ENCODE results near the gene OR6N2.

Gene OR6N2, protein sequence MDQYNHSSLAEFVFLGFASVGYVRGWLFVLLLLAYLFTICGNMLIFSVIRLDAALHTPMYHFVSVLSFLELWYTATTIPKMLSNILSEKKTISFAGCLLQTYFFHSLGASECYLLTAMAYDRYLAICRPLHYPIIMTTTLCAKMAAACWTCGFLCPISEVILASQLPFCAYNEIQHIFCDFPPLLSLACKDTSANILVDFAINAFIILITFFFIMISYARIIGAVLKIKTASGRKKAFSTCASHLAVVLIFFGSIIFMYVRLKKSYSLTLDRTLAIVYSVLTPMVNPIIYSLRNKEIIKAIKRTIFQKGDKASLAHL

DNA sequence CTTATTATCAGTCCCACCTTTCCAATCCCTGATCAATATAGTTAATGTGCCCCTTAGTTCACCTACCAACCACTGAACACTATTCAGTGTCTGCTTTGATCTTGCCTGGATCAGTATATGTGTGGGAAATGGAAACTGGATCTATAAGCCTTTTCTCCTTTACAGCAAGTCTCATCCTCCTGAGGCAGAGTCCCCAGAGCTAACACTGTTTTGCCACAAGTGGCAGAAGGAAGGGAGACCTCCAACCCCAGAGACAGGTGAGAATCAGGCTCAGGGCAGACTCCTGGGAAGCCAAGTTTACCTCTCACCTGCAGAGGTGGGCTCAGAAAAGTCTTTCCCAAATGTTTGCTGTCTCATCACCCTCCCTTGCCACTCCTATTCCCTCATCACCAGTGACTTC, at the start of gene OR6N2:
TSS of gene OR6N2 (minus strand) at position 101 of the 400 bp plus-strand sequence. CDS start 3,569 bp downstream, outside the sequence.
- DNase-seq: no peak

DNA sequence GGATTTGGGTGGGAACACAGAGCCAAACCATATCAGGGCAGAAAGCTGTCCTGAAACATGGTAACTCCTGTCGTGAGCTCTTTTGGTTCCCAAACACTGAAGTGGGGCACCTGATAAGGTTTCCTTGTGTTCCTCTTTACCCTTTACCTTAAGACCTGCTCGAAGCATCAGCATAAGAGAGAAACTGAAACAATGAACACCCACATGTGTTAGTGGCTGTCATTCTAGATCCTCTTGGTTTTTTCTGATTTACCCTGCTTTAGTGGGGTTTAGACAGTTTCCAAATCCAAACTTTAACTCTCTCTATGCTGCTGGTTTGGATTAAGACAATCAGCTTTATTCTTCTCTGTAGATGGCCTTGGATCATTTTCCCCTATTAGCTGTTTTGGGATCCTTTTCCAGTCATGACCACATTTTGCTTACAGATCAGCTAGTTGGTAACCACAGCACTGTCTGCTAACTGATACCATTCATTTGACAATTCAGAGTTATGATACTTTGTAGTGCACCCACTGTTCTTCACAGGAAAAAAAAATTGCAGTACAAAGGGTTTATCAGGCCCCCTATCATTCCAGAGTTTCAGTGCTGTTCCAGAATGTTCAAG, 49.2 kb upstream of the OR6N2 start:
- DNase-seq: no peak

DNA sequence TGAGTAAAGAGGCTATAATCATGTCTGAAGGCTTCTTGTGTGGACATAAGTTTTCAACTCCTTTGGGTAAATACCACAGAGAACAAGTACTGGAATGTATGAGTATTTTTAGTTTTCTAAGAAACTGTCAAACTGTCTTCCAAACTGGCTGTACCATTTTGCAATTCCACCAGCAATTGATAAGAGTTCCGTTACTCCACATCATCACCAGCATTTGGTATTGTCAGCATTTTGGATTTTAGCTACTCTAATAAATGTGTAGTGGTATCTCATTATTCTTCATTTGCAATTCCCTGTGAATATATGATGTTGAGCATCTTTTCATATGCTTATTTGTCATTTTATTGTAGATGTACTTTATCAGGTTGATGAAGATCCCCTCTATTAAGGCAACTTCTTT, 40.7 kb upstream of the OR6N2 start:
- DNase-seq: no peak

DNA sequence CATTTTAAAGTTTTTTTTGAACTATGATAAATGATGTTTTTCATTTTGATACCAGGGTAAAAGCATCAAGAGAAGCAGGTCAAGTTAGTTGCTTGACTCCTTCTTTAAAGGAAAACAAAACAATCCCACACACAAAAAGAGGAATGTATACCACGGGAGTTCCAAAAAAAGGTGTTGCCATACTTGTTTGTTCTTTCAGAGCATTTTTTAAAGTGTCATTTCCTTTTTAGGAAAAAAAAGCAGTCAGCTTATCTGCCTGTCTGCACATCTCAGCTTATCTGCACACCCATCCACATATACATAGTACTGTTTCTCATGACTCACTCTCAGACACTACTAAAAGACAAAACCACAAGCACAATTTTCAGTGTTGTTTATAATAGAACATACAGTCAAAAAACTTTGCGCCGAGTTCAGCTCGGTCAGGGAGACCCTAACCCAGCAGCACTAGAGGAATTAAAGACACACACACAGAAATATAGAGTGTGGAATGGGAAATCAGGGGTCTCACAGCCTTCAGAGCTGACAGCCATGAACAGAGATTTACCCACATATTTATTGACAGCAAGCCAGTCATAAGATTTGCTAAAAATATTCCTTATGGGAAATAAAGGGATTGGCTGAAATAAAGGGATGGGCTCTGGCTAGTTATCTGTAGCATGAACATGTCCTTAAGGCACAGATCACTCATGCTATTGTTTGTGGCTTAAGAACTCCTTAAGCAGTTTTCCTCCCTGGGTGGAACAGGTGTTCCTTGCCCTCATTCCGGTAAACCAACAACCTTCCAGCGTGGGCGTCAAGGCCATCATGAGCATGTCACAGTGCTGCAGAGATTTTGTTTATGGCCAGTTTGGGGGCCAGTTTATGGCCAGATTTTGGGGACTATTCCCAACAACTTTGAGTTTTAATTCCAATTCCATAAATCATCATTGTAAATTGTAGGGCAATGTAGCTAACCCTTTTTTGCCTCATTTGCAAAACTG, 38.7 kb upstream of the OR6N2 start:
- no peak for DNase-seq

DNA sequence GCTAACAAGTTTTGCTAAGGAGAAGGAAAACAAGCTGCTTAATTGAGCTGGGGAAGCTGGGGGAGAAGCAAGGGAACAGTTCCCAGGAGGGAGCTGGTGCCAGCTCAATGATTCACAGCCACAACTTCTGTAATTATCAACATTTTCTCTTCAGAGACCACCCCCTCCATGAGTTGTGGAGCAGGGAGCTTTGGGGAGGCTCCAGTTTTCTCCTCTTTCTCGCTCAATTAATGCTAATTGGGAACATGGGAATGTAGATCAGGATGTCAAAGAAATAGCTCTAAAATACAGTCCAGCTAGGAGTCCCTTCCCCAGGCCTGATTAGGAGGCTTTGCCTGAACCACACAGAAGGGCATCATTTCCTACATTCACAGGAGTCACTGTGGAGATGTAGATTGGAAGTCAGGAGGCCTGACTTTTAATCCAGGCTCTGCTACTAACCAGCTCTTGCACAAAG, 38.0 kb upstream of the OR6N2 start:
- DNase-seq: no peak

DNA sequence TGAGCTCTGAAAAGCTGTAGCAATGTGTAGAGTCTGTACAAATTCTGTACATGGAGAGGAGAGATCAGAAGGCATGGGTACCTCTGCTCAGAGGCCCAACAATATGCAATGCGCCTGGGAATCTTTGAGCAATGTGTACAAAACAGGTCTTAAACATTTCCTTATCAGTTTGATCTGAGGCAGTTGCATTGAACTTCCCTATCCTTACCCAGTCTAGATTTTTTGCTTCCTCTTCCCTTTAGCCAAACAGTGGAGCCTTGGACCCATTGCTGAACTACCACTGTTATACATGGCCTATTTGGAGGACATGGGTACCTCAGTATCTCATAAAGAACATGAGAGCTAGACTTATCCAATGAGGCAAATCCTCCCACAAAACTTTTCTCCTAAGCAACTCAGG, 37.6 kb upstream of the OR6N2 start:
- no peak for DNase-seq

DNA sequence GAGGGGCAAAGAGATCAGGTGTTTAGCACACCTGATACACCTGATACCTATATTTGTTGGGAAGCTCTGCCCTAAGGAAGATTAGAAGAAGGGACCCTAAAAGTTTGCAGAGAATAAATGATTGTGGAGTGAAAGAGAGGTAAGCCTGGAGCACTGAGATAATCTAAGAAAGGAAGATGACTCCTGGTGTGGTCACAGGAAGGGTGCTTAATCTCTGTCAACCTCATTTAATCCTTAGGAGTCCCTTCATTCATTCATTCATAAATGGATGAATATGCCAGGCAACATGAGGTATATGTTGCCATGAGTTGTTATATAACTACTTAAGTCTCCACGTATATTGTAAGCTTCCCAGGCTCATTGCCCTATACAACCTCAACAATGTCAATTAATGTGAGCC, 34.0 kb upstream of the OR6N2 start:
- DNase-seq: no peak

DNA sequence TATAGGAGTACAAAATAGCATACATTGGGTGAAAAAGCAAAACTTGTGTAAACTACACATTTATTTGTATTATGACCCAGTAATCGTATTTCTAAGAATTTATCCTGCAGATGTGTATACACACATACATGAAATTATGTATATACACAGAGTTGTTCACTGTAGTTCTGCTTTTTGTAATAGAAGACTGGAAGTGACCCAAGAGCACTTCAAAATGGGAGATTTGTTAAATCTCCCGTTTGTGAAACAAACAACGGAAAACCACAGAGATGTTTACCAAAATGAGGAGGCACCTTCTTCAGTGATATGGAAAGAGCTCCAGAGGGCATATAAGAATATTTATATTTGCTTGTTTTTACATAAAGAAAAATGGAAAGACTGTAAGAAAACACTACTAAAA, 32.2 kb upstream of the OR6N2 start:
- no peak for DNase-seq

DNA sequence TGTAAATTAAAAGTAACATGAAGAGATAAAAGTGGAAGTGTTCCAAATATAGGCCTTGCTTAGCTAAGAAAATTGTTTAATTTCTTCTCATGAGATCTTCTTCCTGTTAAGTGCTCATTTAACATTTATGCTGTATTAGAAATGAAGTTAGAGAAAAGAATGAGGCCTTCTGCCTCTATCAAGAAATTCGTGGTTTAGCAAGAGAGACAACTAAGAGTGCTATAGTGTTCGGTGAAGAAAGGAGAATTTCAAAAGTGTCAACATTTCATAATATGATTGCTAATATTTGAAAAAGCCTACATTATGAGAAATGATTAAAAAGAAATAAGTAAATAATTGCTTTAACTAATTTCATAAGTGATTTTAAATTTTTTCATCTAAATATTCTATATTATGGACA, 31.3 kb upstream of the OR6N2 start:
- DNase-seq: no peak

DNA sequence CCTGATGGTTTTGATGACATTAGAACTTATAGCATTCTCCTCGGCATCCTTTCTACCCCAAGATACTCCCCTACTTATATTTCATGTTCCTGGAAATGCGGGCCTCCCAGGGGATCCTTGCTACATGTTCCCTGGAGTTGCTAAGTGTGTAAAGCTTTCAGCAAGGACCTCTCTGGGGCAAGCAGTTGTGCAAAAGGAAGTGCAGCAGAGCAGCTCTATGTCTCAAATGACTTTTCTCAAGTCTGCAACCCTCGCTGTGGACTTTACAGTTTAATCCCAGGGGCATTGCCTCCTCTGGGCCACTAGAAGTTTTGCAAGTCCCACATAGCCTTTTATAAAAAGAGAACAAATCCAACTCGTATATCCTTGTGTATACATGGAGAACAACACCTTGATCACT, 29.3 kb upstream of the OR6N2 start:
- DNase-seq: no peak

DNA sequence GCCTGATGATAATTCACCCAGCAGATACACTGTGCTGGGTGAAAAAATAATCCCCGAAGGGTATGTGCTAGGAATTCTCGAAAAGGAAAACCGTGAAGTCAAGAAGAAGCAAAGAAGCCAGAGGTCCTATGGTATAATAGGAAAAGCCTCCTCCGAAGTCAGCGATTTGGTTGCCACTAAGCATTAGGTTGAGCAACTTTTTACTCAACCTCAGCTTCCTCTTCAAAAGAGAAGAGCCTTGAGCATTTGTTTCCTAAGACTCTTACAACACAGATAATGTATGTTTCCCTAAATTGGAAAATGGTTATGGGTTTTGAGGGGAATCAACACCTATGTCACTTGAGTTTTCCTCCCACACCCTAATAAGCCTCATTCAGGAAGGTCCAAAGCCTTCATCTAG, 28.9 kb upstream of the OR6N2 start:
- DNase-seq: no peak

DNA sequence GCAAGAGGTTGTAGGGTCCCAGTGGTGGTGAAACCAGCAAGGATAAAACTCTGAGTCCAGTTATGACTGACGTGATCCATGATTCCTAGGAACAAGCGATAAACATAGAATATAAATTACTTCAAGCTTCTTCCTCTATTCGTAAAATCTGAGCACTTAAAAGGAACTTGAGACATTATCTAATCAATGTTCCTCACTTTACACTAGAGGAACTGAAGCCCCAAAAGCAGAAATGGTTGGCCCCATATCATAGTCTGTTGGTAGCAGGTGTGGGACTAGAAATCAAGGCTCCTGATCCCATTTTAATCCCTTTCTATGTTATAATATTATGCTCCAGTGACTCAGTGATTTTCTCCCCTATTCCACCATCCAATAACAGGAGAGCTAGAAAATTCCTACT, 28.3 kb upstream of the OR6N2 start:
- DNase-seq: no peak

DNA sequence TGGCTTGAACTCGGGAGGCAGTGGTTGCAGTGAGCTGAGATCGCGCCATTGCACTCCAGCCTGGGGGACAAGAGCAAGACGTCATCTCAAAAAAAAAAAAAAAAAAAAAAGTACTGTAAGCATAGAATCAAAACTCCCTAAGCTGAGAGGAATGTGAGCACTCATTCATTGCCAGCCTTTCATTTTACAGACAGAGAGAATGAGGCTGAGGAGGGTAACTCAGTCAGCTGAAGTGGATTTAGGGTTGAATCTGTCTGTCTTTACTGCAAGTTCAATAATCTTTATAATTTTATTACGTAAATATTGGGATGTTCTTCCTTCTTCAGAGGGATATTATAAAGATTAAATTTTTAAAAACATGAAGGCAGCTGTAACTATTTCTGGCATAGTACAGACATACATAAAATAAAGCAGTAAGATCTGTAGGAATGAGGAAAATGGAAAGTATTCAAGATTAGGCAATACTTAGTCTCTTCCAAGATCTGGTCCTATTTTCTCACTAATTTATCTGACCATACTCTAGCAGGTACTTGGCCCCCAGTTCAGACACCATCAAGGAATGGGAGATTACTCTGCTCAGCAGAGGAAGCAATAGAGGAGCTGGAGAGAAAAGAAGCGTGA, 26.0 kb upstream of the OR6N2 start:
- DNase-seq: no peak

DNA sequence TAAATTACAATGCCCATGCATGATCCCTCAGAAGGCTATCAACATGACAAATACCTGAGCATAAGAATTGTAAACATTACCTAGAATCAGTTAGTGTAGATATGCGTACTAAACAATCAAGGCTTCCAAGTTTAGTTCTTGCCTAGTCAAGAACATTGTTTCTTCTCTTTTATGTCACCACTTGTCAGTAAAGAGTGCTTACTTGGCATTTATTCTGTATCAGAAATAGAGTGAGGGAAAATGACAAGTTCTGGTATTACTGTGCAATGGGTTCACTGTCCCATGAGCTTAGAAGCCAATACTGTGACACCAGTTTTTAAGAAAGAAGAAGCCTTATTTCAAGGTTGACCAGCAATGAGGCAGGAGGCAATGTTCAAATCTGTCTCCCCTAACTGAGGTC, 22.7 kb upstream of the OR6N2 start:
- DNase-seq: no peak

DNA sequence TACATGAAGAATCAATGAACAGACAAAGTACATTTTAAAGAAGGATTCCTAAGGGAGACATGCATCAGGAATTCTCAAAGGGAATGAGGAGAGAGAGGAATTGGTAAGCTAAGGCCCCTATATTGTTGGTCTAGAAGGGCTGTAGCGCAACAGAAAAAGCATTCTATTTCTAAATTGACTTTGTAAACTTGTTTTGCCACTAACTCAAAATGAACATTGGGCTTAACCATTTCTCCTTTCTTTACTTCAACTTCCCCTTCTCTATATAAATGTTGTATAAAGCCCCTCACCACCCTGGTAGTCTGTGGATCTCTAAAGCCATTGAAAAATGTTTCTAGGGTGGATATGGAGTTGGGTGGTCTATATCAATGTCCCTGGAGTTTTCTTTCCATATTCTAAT, 20.4 kb upstream of the OR6N2 start:
- no peak for DNase-seq

DNA sequence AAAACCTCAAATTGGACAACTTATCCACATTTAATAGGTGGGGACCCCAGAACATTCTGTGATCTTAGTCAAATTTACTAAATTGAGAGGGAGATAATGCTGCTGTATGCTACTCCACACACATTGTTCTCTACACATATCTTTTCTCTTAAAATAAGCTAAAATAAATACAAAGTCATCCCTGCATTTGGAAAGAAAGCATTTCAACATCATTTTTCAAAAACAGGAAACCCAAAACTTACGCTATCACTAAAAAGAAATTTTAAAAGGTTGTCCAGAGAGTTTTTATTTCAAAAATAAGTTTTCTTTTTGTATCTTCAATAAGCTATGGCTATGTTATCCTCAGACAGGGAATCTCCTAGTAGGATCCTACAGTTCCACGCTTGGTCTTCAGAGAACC, 19.5 kb upstream of the OR6N2 start:
- no peak for DNase-seq

DNA sequence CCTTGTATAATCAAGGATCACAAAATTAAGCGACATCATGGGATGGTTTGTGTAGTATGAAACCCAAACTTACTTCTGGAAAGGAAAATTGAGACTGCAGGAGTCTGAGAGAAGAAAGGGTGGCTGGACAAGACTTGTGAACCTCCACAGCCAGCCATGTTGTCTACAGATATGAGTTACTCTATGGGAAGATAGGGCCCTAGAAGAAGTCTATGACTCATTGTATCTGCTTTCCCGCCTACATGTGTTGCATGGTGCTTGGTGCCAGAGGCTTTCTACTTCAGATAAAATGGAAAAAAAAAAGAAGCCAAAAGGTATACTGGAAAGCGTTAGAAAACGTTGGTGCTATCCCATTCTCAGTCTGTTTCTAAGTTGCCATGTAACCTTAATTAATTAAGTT, 18.7 kb upstream of the OR6N2 start:
- DNase-seq: no peak

DNA sequence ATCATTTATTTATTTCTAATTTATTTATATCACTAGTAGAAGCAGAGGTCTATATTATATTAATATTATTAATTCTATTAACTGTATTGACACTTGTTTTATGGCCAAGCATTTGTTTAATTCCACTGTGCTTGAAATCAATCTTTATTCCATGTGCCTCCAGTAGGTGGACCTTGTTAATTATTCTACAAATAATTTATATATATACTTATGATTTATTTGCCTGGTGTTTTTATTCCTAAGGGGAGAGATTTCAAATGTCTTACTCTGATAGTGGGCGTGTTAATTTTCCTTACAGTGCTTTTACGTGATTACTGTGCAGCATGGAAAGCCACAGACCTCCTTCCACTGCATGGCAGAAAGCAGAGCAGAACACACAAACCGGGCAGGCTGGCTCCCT, 17.5 kb upstream of the OR6N2 start:
- DNase-seq: no peak

DNA sequence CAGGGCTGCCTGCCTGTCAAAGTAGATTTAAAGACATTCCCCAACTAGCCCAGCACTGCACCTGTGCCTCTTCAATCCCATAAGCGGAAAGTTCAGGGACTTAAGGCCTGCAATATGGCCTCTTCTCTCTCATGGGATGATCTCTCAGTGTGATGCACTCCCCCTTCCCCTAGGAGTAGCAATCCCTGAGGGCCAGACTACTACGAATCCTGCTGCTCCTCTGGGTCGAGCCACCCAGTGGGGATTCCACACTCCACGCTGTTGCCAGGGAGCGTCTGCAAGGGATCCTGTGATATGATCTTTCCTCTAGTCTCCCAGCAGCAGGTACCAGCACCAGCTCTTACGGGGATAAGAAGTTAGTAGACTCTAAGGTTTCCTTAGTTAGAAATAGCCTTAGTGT, 13.2 kb upstream of the OR6N2 start:
- no peak for DNase-seq

DNA sequence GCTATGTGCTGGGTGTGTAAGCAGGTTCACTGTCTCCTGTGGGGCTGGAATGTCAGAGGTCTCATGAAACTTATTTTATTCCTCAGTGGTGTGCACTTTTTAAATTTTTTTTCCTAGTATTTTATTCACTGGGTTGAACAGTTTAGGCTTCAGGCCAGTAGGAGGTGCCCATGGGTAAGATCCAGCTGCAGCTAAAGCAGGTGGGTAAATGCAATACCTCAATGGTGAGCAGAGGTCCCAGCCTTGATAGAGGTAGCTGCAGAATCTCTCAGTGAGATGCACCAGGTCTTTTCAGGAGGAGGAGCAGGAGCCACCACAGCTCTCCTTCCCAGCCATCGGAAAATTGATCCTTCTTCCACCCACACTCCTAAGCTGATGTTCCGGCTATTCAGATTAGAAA, 12.6 kb upstream of the OR6N2 start:
- no peak for DNase-seq

DNA sequence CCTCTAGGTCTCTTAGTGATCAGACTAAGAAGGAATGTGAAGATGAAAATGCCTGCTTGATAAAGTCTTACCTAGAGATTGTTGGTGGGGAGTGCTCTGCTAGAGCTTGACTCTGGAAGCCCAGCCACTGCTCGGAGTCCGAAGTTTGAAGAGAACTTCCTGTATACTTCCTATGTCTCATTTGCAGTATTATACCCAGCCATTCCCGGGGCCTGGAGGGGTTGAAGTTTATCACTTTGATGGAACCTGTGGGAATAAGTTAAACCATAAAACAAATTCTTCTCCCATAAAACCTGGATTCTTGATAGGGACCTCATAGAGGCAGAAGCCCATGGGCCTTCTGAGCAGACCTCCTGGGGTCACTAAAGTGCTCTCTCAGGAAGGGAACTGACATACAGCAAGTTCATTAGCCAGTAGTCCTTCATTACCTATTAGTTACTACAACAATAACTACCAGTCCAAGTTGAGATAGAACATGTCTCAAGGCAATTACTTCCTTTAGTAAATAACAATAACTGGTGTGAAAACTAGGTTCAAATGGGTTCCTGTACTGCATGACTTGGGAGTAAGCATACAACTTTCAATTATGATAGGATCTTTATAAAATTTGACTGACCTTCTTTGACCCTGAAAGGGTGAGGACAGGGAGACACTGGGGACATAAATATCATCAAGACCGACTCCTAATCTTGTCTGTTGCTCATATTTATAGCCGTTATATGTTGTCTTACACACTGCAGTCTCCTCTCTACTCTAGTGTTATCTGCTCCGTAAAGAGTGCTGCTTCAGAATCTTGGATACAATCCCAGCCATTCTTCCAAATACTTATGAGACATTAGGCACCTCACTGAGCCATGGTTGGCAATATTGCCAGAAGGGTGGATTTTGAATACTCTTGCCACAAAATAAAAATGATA, 8.8 kb downstream of the OR6N2 start, which contains the start of gene OR6N1:
TSS of gene OR6N1 (minus strand) at position 246 of the 917 bp plus-strand sequence. CDS start 5,513 bp downstream, outside the sequence.
- no peak for DNase-seq

DNA sequence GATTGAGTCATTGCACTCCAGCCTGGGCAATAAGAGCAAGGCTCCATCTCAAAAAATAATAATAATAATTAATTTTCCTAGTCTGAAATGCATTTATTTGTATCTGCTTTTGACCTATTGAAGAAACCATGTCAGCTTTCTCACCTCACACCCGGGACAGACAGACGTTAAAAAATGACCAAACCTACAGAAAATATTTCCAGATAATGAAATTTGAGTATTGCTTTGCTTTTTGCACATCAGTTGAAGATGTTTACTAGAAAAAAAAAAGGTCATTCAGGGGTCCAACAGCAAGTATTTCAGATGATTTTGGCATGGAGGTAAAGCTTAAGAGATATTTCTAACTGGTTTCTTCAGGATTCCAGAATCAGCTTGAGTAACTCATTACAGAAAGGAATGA, 26.6 kb downstream of the OR6N2 start, which contains the start of gene OR6K6:
TSS of gene OR6K6 (plus strand) at position 301 of the 400 bp plus-strand sequence. CDS start 168 bp downstream, outside the sequence.
- DNase-seq: no peak
